ENCODE data around the gene GBP2.
"Not testable (repeated sequence)": the region's sequence is repeated elsewhere in the genome, so short reads cannot be mapped to it uniquely, and the experiment has no call there.

Gene GBP2

DNA sequence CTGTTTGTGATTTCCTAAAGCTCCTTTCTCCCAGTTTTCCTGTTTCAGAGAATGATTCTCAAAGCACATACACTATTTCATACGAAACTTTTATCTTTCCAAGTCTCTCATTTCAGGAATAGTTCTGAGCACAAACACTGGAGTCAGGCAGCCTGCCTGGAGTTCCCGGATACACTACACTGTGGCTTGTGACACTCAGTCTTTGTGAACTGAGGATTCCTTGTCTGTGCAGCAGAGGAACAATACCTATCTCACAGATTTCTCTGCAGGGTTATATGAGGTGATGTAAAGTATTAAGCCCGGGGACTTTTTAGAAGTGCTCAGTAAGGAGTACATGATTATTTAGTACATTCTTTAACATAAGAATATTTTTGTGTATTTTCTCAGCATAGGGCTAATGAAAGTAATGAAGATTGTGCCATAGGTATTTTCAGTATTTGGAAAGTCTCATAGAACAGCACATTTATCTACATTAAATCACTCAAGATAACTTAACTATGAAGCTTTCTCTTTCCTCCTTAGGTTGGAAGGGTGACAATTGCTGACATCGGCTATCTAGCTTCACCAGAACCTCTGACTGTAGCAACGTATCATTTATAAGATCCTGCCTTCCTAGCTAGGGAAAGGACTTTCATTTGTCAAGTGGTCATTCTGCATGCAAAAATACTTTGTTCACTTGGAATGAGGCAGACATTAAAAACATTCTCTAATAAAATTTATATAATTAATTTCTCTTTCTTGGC lies 12.9 kb downstream of the GBP2 start:
- Mint-ChIP-seq H3K4me3 (no peak overlapping the region), H3K36me3 (ENCODE audit: insufficient read depth) (no peaks in the 10 kb centered on the region), H3K9me3 (no peaks in the 10 kb centered on the region), H3K27me3 (no peaks in the 10 kb centered on the region), H3K4me1 (ENCODE audit: low read depth in 2 of 2) (peaks cover 21 to 47% of the 10 kb centered on the region in 2 donors), H3K27ac (peak overlapping the region; percentile 76 to 82)
- ATAC-seq (replicated peaks): no peak
- DNase-seq: no peak

DNA sequence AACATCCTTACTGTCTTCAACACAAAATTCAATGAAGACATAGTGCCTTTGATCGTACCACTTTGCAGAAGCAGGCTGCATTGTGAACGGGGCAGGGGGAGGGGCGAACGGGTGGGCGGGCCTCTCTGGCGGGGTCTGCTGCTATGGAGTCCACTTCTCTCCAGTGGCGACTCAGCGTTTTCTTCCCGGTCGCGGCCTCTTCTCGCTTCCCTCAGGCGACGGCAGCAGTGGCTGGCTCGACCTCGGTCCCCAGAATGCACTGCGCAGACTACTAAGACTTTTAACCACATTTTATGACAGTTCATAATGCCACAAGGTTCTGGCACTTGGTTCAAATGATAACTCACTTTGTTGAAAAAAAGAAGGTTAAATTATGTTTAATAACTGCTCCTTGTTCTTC lies 21.2 kb downstream of the GBP2 start:
- Mint-ChIP-seq H3K4me3 (no peak overlapping the region), H3K36me3 (ENCODE audit: insufficient read depth) (peaks cover 3% of the 10 kb centered on the region), H3K9me3 (no peaks in the 10 kb centered on the region), H3K4me1 (ENCODE audit: low read depth in 2 of 2) (peaks cover 8 to 19% of the 10 kb centered on the region in 2 donors), H3K27me3 (no peaks in the 10 kb centered on the region), H3K27ac (peak overlapping the region in 1 of 2 donors; percentile 9)
- DNase-seq (no peak), ATAC-seq (replicated peaks) (no peak)

DNA sequence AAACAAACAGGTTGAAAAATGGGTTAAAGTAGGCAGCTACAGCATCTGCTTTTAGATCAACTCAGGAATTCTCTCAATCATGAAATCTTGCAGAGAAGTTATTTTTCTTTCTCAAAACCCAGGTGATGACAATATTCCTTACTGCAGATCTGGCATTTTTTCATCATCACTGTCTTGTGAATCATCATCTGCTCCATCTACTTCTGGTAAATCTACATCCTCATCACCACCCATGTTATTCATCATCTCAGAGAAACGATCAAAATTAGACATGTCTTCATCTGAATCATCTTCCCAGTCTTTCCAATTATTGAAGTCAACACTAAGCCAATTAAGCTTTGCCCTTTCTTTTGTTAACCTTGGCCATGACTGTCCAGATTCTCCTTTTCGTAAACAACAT lies 21.8 kb downstream of the GBP2 start:
- no peak for DNase-seq
- no peak for ATAC-seq (replicated peaks)
- Mint-ChIP-seq H3K9me3 (no peaks in the 10 kb centered on the region), H3K27me3 (no peaks in the 10 kb centered on the region), H3K36me3 (ENCODE audit: insufficient read depth) (peaks cover 3% of the 10 kb centered on the region), H3K4me3 (no peak overlapping the region), H3K4me1 (ENCODE audit: low read depth in 2 of 2) (peaks cover 8 to 19% of the 10 kb centered on the region in 2 donors), H3K27ac (peak overlapping the region in 1 of 2 donors; percentile 9)

DNA sequence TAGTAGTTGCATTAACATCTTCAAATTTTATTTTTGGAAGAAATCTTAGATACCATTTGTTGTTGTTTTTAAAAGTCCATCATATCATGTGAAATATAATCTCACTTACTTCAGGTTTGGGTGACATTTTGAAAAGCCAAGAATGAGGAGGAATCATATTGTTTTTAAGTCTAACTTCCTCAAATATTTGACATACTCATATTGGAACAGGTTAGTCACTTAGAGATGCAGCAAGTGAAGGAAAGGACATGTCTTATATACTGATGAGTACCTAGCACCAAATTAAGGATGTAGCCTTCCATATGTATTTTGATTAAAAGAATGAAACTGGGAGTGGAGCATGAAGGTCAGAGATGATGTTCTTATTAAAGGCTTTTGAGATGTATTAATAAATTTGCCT lies 23.9 kb downstream of the GBP2 start:
- Mint-ChIP-seq H3K36me3 (ENCODE audit: insufficient read depth) (peaks cover 3% of the 10 kb centered on the region), H3K9me3 (no peaks in the 10 kb centered on the region), H3K27ac (peak overlapping the region in 1 of 2 donors; percentile 65), H3K27me3 (no peaks in the 10 kb centered on the region), H3K4me1 (ENCODE audit: low read depth in 2 of 2) (peaks cover 0 to 5% of the 10 kb centered on the region in 2 donors), H3K4me3 (no peak overlapping the region)
- no peak for ATAC-seq (replicated peaks)
- DNase-seq: no peak

DNA sequence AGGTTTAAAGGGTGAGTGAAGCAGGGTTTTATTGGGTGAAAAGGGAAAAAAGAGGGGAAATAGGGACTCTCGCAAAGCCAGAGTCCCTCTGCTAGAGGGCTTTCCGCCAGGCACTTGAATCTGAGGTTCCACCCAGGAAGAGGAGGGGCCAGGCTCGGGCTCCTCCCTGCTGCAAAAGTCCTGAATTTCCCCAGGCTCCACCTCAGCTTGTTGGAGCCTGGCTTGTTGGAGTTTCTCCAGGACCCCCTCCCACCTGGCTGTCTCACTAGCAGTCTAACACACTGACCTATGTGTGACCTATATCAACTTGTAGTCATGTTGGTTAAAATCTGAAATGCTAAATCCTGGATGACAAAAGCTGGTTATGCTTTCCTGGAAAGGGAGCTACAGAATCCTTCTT lies 25.5 kb downstream of the GBP2 start:
- no peak overlapping the region for H3K27ac Mint-ChIP-seq
- H3K9me3 Mint-ChIP-seq: no peaks in the 10 kb centered on the region
- no peak for ATAC-seq (replicated peaks)
- H3K27me3 Mint-ChIP-seq: no peaks in the 10 kb centered on the region
- no peak for DNase-seq
- no peak overlapping the region for H3K4me3 Mint-ChIP-seq
- peaks cover 0 to 4% of the 10 kb centered on the region in 2 donors for H3K4me1 Mint-ChIP-seq (ENCODE audit: low read depth in 2 of 2)
- H3K36me3 Mint-ChIP-seq (ENCODE audit: insufficient read depth): peaks cover 3% of the 10 kb centered on the region

DNA sequence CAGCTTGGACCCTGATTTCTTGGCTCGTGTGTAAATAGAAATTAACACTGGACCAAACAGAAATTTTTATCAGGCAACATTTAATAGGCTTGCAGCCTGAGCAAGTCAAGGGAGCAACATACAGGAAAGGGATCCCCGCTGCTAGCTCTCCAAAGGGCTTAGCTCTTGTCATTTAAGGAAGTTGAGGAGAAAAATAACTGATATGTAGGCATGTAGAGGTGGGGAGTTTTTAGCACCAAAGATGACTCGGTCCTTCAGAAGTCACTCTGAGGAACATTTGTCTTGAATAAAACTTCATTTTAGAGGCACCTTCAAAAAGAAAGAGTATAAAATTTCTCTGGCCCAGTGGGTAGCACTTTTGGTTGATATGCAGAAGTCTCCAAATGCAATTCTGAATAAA lies 27.1 kb downstream of the GBP2 start:
- Mint-ChIP-seq H3K27ac (no peak overlapping the region), H3K4me1 (ENCODE audit: low read depth in 2 of 2) (no peaks in the 10 kb centered on the region), H3K27me3 (no peaks in the 10 kb centered on the region), H3K36me3 (ENCODE audit: insufficient read depth) (peaks cover 3% of the 10 kb centered on the region), H3K9me3 (no peaks in the 10 kb centered on the region), H3K4me3 (no peak overlapping the region)
- no peak for ATAC-seq (replicated peaks)
- DNase-seq: no peak

DNA sequence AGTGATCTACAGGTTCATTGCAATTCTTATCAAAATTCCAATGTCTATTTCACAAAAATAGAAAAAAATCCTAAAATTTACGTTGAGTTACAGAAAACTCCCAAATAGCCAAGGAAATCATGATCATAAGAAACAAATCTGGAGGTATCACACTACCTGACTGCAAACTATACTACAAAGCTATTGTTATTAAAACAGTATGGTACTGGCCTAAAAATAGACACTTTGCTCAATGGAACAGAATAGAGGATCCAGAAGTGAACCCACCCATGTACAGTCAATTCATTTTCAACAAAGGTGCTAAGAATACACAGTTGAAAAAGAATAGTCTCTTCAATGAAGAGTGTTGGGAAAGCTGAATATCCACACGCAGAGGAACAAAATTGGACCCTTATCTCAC lies 30.2 kb downstream of the GBP2 start:
- no peaks in the 10 kb centered on the region for H3K36me3 Mint-ChIP-seq (ENCODE audit: insufficient read depth)
- no peaks in the 10 kb centered on the region for H3K9me3 Mint-ChIP-seq
- H3K27ac Mint-ChIP-seq: no peak overlapping the region
- H3K27me3 Mint-ChIP-seq: no peaks in the 10 kb centered on the region
- no peaks in the 10 kb centered on the region for H3K4me1 Mint-ChIP-seq (ENCODE audit: low read depth in 2 of 2)
- ATAC-seq (replicated peaks) (no peak), DNase-seq (no peak)
- H3K4me3 Mint-ChIP-seq: no peak overlapping the region

DNA sequence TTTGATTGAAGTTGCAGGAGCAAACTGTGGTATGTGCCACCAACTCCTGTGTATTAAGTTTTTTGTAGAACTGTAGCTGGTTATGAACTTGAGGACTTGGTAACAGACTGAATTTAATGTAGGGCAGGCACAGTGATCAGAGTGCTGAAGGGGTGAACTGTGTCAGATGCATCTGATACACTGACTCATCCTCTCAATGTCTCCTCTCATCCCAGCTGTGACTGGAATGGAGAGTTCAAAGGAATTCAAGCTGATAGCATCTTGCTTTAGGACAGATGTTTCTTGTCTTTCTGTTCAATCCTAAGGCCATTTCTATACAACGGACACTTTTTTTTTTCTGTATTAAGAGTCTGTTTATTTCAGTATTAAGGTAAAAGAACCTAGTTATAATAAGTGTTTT lies 36.0 kb downstream of the GBP2 start:
- Mint-ChIP-seq H3K36me3 (ENCODE audit: insufficient read depth) (no peaks in the 10 kb centered on the region), H3K27me3 (no peaks in the 10 kb centered on the region), H3K4me3 (no peak overlapping the region), H3K9me3 (no peaks in the 10 kb centered on the region), H3K27ac (no peak overlapping the region), H3K4me1 (ENCODE audit: low read depth in 2 of 2) (no peaks in the 10 kb centered on the region)
- DNase-seq (no peak), ATAC-seq (replicated peaks) (no peak)

DNA sequence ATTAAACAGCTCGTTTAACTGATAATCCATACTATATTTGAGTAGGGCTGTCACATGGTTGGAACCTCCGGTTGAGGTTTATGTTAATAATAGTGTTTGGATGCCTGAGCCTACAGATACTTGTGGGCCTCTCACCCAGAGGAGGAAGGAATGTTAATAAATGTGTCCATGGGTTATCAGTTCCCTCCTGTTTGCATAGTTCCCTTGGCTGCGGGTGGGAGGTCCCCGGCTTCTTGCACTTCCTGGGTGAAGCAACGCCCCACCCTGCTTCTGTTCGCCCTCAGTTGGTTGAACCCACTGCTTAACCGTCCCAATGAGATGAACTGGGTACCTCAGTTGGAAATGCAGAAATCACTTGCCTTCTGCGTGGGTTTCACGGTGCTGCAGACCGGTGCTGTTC lies 37.3 kb downstream of the GBP2 start:
- Mint-ChIP-seq H3K27ac (no peak overlapping the region), H3K27me3 (no peaks in the 10 kb centered on the region), H3K36me3 (ENCODE audit: insufficient read depth) (no peaks in the 10 kb centered on the region), H3K4me3 (no peak overlapping the region), H3K4me1 (ENCODE audit: low read depth in 2 of 2) (peaks cover 0 to 5% of the 10 kb centered on the region in 2 donors), H3K9me3 (no peaks in the 10 kb centered on the region)
- ATAC-seq (replicated peaks) (no peak), DNase-seq (no peak)

DNA sequence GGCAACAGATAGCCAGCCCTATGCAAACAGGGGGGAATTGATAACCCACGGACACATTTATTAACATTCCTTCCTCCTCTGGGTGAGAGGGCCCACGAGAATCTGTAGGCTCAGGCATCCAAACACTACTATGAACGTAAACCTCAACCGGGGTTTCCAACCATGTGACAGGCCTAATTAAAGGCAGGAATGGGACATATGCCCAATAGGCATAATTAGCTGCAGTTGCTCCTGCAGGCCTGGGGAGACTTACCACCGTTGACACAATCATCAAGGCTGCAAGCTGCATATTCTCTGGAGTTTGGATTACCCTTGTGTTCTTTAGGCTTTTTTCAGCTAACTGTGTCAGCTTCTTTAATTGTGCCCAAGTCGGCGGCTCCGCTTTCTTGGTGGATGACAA lies 38.7 kb downstream of the GBP2 start:
- Mint-ChIP-seq H3K27ac (no peak overlapping the region), H3K4me3 (no peak overlapping the region), H3K27me3 (no peaks in the 10 kb centered on the region), H3K36me3 (ENCODE audit: insufficient read depth) (no peaks in the 10 kb centered on the region), H3K9me3 (no peaks in the 10 kb centered on the region), H3K4me1 (ENCODE audit: low read depth in 2 of 2) (peaks cover 0 to 5% of the 10 kb centered on the region in 2 donors)
- DNase-seq (no peak), ATAC-seq (replicated peaks) (no peak)

DNA sequence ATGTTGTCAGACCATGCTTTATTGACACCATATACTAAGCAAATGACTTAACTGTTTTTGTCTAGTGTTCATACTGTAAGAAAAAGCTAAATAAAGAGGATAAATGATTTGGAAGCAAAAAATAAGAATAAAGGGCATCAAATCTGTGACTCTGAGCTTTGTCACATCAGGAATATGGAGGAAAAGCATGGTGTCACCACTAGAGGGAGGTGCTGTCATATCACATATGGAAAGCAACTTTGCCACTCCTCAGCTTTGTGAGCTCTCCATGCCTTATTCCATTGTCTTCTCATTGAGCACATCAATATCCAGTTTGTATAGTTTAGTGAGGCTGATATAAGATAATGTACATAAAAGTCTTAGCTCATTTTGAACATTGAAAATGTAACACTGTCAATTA lies 40.1 kb downstream of the GBP2 start:
- no peak overlapping the region for H3K27ac Mint-ChIP-seq
- H3K9me3 Mint-ChIP-seq: no peaks in the 10 kb centered on the region
- H3K4me1 Mint-ChIP-seq (ENCODE audit: low read depth in 2 of 2): peaks cover 0 to 5% of the 10 kb centered on the region in 2 donors
- ATAC-seq (replicated peaks) (peak; percentile 56), DNase-seq (peak; percentile 27 to 57 (median 35))
- no peak overlapping the region for H3K4me3 Mint-ChIP-seq
- no peaks in the 10 kb centered on the region for H3K27me3 Mint-ChIP-seq
- no peaks in the 10 kb centered on the region for H3K36me3 Mint-ChIP-seq (ENCODE audit: insufficient read depth)

DNA sequence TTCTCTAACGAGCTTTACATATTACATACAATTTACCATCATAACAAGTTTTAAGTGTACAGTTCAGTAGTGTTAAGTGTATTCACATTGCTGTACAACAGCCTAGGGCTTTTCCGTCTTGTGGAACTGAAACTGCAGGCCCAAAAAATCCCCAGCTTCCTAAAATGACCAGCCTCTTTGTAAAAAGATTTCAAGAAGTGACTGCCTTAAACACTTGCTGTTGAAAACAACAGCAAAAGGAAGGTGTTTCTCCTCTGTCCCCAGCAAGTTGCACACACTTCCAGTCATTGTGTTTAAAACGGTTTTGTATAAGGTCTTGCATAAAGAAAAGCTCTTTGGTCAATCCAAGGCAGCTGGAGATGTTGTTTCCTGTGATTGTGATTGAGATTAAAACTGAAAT lies 44.9 kb downstream of the GBP2 start:
- no peaks in the 10 kb centered on the region for H3K36me3 Mint-ChIP-seq (ENCODE audit: insufficient read depth)
- no peaks in the 10 kb centered on the region for H3K27me3 Mint-ChIP-seq
- peaks cover 0 to 2% of the 10 kb centered on the region in 2 donors for H3K9me3 Mint-ChIP-seq
- peaks cover 0 to 5% of the 10 kb centered on the region in 2 donors for H3K4me1 Mint-ChIP-seq (ENCODE audit: low read depth in 2 of 2)
- no peak overlapping the region for H3K4me3 Mint-ChIP-seq
- DNase-seq (no peak), ATAC-seq (replicated peaks) (no peak)
- H3K27ac Mint-ChIP-seq: no peak overlapping the region

DNA sequence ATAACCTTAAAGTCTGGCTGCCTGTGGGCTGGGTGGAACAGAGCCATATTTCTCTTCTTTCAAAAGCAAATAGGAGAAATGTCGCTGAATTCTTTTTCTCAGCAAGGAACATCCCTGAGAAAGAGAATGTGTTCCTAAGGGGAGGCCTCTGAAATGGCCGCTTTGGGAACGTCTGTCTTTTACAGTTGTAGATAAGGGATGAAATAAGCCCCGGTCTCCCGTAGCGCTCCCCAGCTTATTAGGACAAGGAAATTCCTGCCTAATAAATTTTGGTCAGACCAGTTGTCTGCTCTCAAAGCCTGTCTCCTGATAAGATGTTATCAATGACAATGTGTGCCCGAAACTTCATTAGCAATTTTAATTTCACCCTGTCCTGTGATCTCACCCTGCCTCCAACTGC lies 45.8 kb downstream of the GBP2 start:
- H3K27me3 Mint-ChIP-seq; H3K4me1 Mint-ChIP-seq (ENCODE audit: low read depth in 2 of 2); ATAC-seq (replicated peaks); H3K9me3 Mint-ChIP-seq; H3K27ac Mint-ChIP-seq; DNase-seq; H3K36me3 Mint-ChIP-seq (ENCODE audit: insufficient read depth); H3K4me3 Mint-ChIP-seq: not testable (repeated sequence)

DNA sequence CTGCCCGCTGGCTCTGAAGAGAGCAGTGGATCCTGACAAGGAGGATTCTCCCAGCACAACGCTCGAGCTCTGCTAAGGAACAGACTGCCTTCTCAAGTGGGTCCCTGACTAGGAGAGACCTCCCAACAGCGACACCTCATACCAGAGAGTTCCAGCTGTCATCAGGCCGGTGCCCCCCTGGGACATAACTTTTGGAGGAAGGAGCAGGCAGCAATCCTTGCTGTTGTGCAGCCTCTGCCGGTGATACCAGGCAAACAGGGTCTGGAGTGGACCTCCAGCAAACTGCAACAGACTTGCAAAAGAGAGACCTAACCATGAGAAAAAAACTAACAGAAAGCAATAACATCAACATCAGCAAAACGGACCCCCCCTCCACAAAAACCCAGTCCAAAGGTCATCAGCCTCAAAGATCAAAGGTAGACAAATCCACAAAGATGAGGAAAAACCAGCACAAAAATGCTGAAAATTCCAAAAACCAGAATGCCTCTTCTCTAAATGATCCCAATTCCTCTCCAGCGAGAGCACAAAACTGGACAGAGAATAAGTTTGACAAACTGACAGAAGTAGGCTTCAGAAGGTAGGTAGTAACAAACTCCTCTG lies 53.3 kb downstream of the GBP2 start:
- H3K27ac Mint-ChIP-seq; ATAC-seq (replicated peaks); H3K36me3 Mint-ChIP-seq (ENCODE audit: insufficient read depth); H3K27me3 Mint-ChIP-seq; H3K4me3 Mint-ChIP-seq; DNase-seq: not testable (repeated sequence)
- Mint-ChIP-seq H3K4me1 (ENCODE audit: low read depth in 2 of 2) (peaks cover 11 to 20% of the 10 kb centered on the region in 2 donors), H3K9me3 (peaks cover 0 to 15% of the 10 kb centered on the region in 2 donors)

All from effector memory CD8-positive, alpha-beta T cell (primary cell).